ENCODE measurements around the gene ZBTB48.

ZBTB48 gene

DNA sequence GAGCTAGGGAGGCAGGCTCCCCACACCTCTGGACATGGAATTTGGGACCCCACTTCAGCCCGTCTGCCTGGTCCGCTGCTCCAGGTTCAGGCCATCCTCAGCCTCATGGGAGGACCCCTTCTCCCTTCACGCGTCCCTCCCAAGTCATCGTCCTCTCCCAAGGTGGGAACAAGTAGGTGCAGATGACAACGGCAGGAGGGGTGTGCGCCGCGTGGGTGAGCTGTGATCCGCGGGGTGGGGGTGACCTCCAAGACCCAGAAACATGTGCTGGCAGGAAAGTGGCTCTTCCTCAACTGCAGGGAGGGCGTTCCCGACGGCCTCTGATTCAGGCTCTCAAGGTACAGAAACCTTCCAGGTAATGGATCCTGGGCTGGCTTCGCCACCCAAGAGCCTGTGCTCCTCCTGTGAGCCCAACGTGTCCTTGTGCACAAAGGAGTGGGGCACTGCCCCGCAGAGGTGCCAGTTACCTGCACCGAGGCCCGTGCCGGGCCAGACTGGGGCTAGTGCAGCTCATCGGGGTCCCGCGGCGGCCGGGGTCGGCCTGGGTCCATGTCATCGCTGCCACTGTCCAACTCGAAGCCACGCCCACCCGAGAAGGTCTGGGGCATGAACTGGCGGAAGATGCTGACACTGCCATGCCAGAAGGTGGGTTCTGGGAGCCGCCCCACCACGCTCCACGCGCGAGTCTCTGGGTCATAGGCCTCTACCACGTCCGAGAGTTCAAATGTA is 13.2 kb downstream of the ZBTB48 start:
- no peak for TF ChIP-seq CTCF (conservative IDR thresholded peaks at IDR 0.05)
- H3K27ac ChIP-seq, result no peak overlapping the region

- no peak for TF ChIP-seq CTCF (conservative IDR thresholded peaks at IDR 0.05)
- H3K27ac ChIP-seq, result no peak overlapping the region
Observed at GRCh38 chr1:6593810-6594209, 14.0 kb downstream of the ZBTB48 start.

DNA sequence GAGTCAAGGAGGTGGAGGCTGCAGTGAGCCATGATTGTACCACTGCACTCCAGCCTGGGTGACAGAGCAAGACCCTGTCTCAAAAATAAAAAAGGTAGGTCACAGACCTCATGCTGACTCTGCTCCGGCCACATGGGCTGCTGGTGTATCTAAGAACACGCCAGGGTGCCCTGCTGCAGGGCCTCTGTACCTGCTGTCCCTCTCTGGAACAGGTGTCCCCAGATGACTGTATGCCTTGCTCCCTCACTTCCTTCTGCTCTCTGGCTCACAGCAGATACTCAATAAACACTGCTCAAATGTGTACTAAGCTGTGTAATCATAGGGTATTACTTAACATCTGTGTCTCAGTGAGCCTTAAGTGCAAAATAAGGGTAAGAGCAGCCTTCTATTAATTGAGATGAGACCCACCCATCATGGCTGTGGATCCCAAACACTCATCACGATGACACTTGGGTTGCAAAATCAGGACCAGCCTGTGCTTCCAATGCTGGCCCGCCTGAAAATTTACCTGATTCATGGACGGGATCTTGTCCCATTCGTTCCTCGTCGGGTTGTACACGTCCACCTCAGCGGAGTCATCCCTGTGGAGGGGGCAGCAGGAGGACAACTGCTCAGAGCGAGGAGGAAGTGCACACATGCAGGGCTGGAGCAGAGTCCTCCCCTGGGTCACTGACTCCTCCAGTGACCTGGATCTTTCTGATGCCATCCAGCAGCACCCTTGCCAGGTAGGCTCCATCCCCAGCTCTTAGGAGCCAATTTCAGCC is 15.4 kb downstream of the ZBTB48 start:
- no peak for TF ChIP-seq CTCF (conservative IDR thresholded peaks at IDR 0.05)
- H3K27ac ChIP-seq, result no peak overlapping the region

- no peak for TF ChIP-seq CTCF (conservative IDR thresholded peaks at IDR 0.05)
- H3K27ac ChIP-seq, result no peak overlapping the region
Observed at GRCh38 chr1:6596351-6596750, 16.6 kb downstream of the ZBTB48 start.

DNA sequence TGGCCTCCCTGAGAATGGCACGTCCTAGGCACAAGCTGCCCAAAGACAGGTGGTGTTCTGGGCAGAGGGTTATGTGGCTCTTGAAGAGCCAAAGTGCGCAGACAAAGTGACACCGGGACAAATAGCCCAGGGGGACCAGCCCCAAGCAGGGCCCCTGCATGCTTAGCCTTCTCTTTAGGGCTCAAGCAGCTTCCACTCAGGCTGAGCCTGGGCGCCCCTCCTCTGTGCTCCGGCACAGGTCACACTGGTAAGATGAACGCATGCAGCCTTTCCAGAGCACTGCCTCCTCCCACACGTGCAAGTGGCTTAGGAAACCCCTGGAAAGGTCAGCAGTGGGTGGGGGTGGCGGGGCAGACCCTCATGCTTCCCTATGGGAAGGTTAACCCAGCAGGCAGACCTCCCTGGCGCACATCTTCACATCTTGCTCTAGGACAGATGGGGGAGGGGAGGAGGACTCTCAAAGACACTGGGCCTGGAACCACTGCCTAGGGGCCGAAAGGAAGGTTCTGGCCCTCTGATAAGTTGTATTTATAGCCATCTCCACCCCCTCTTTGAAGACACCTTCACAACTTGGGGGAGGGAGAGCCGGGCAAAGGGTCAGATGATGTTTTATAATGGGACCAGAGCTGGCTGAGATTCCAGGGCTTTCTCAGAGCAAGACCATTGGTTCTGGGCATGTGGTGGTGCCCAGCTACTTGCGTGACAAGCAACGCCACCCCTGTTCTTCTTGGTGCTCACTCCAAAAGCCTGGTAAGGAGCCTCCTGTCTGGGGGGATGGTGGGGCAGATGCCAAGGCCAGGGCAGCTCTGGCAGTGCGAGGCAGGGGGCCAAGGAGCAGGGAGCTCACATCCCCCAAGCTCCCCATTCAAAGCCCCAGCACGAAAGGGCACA is 17.3 kb downstream of the ZBTB48 start:
- H3K27ac ChIP-seq, result no peak overlapping the region
- TF ChIP-seq CTCF (conservative IDR thresholded peaks at IDR 0.05), result no peak

DNA sequence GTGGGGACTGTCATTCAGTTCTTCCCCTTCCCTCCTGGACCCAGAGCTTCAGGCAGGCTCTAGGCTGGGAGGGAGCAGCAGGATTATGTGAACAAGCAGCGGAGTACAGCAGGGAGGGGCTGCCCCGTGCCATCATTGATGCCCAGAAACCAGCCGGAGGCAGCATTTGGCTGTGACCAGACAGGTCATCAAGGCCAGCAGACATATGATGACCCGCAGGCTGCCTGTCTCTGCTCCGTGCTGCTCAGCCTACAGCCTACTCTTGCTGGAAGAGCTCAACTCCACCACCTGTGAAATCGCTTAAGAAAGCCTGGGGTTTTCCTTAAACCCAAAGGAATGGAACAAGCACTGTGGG is 18.0 kb downstream of the ZBTB48 start:
- no peak overlapping the region for H3K27ac ChIP-seq
- TF ChIP-seq CTCF (conservative IDR thresholded peaks at IDR 0.05), result no peak

All from VCaP (cell line).